ENCODE measurements around the gene SLC25A18. TPM values are rescaled to one million over a fixed set of nuclear protein-coding genes. Genes with fewer than 3 reads are reported as not detected.
"Not testable (repeated sequence)": the region's sequence is repeated elsewhere in the genome, so short reads cannot be mapped to it uniquely, and the experiment has no call there.

Gene SLC25A18
- total RNA-seq, 4 donors from 2014 or later, result 1.9 to 8.3 (median 5.5) TPM; not detected in 1

DNA sequence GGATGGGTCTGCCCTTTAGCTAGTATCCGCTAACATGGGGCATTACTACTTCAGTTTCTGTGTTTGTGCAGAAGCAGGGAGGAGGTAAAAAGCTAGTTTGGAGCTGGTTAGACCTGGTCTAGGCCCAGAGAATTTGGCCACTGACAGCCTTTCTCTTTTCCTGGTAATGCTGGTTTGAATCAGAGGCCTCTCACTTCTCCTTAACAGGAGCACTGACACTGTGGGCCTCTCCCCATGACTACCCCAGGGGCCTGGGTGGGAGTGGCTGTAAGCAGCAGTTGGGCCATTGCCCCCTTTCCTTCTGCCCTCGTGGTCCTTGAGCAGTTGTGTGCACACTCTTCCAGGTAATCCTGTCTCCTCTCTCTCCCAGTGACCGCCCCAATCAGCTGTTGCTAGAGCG is 8.5 kb upstream of the SLC25A18 start:
- no peak overlapping the region for H3K4me3 ChIP-seq
- H3K27me3 ChIP-seq, result no peaks in the 10 kb centered on the region
- TF ChIP-seq POLR2A (IDR thresholded peaks at IDR 0.05), result no peak
- no peak for TF ChIP-seq CTCF (IDR thresholded peaks at IDR 0.05)
- H3K9me3 ChIP-seq, result no peaks in the 10 kb centered on the region
- no peaks in the 10 kb centered on the region for H3K36me3 ChIP-seq
- no peaks in the 10 kb centered on the region for H3K4me1 ChIP-seq
- no peak for DNase-seq
- no peak overlapping the region for H3K27ac ChIP-seq

DNA sequence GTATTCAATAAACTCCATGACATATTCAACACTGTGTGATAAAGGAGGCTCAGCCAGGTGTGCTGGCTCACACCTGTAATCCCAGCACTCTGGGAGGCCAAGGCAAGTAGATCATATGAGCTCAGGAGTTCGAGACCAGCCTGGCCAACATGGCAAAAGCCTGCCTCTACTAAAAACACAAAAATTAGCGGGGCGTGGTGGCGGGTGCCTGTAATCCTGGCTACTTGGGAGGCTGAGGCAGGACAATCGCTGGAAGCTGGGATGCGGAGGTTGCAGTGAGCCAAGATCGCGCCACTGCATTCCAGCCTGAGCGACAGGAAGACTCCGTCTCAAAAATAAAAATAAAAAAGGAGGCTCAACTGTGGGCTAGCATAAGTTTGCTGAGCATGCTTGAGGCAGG is 4.1 kb upstream of the SLC25A18 start:
- H3K27ac ChIP-seq, result no peak overlapping the region
- no peak overlapping the region for H3K4me3 ChIP-seq
- no peaks in the 10 kb centered on the region for H3K36me3 ChIP-seq
- H3K9me3 ChIP-seq, result no peaks in the 10 kb centered on the region
- TF ChIP-seq POLR2A (IDR thresholded peaks at IDR 0.05) (no peak), CTCF (IDR thresholded peaks at IDR 0.05) (no peak)
- peaks cover 0 to 7% (median 0%) of the 10 kb centered on the region in 4 donors for H3K4me1 ChIP-seq
- no peaks in the 10 kb centered on the region for H3K27me3 ChIP-seq
- DNase-seq, result no peak

DNA sequence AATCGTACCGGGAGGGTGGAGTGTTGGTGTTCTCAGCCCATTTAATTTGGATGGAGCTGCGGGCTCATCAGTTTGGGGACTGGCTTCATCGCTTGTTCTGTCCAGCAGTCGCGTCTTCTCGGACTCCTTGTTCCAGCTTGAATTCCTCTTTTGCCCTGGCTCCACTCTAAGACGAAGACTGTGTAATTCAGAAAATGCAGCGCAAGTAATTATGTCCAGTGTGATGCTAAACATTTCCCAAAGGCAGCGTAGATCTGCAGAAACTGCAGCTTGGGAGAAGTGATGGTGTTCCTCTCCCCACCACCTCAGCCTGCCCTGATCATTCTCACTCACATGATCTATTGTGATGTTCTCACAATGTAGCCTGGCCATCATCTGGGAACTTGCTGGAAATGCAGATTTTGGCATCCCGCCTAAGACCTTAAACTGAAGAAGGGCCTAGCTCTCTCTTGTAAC is 666 bp downstream of the SLC25A18 start:
- Histone ChIP-seq H3K9me3 (no peaks in the 10 kb centered on the region), H3K27ac (peak overlapping the region; percentile 5 to 78 (median 62)), H3K36me3 (no peaks in the 10 kb centered on the region), H3K27me3 (no peaks in the 10 kb centered on the region), H3K4me1 (peaks cover 0 to 7% (median 0%) of the 10 kb centered on the region in 4 donors), H3K4me3 (peak overlapping the region in 1 of 4 donors; percentile 8)
- TF ChIP-seq POLR2A (IDR thresholded peaks at IDR 0.05) (no peak), CTCF (IDR thresholded peaks at IDR 0.05) (no peak)
- DNase-seq, result no peak

DNA sequence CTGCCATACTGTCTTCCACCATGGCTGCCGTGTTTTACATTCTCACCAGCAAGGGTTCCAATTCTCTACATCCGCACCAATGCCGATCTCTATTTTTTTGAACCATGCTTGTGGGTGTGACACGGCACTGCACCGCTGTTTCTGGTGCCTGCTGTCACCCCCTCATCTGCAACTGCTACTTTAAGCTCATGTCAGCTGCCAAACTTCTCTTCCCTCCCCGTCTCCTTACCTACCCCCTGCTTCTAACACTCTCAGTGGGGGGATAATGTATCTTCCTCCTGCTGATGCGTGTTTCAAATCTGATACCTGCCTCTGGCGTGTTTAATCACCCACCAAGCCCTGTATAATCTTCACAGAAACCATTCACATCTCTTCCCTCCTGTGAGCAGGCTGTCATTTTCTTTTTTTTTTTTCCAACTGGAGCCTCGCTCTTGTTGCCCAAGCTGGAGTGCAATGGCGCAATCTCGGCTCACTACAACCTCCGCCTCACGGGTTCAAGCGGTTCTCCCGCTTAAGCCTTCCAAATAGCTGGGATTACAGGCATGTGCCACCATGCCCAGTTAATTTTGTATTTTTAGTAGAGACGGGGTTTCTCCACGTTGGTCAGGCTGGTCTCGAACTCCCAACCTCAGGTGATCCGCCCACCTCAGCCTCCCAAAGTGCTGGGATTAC is 2.9 kb downstream of the SLC25A18 start:
- not testable (repeated sequence) for DNase-seq, H3K27me3 ChIP-seq, H3K9me3 ChIP-seq, H3K27ac ChIP-seq, H3K4me3 ChIP-seq, H3K36me3 ChIP-seq
- H3K4me1 ChIP-seq, result peaks cover 0 to 22% (median 0%) of the 10 kb centered on the region in 4 donors

GRCh38 chr22:17566776-17567175 is 3.5 kb downstream of the SLC25A18 start:
- no peaks in the 10 kb centered on the region for H3K36me3 ChIP-seq
- H3K4me1 ChIP-seq, result peaks cover 0 to 22% (median 0%) of the 10 kb centered on the region in 4 donors
- H3K27ac ChIP-seq, result no peak overlapping the region
- no peaks in the 10 kb centered on the region for H3K27me3 ChIP-seq
- no peak overlapping the region for H3K4me3 ChIP-seq
- no peaks in the 10 kb centered on the region for H3K9me3 ChIP-seq
- DNase-seq, result no peak
- TF ChIP-seq CTCF (IDR thresholded peaks at IDR 0.05) (no peak), POLR2A (IDR thresholded peaks at IDR 0.05) (no peak)

DNA sequence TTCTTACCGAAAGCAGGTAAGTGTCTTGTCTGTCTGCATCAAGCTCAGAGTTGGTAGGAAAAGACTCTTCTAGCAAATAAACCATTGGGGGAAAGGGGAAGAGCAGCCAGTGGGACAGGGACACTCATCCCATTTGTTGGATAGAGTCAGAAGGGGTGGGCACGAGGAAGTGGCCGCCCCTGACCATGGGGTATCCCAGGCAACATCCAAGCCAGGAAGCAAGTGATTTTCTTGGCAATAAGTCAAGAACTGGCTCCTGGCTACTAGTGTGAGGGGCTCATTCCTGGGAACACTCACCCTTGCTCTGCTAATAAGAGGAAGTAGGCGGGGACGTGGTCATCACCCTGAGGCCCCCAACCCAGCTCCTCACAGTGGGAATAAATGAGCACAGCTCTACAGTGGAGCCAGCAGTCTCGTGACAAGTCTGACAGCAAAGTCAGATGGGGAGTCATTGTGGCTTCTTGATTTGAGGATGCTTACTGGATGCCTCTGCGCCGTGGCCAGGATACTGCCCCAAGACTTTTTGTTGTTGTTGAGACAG is 6.7 kb downstream of the SLC25A18 start:
- Histone ChIP-seq H3K27me3 (no peaks in the 10 kb centered on the region), H3K27ac (peak overlapping the region; percentile 60 to 87 (median 74)), H3K4me3 (peak overlapping the region in 1 of 4 donors; percentile 39), H3K4me1 (peaks cover 0 to 14% (median 0%) of the 10 kb centered on the region in 4 donors), H3K9me3 (no peaks in the 10 kb centered on the region), H3K36me3 (no peaks in the 10 kb centered on the region)
- peak in 1 of 3 donors; percentile 53 for DNase-seq
- TF ChIP-seq POLR2A (IDR thresholded peaks at IDR 0.05), result no peak
- TF ChIP-seq CTCF (IDR thresholded peaks at IDR 0.05), result no peak

All from Peyer's patch (tissue), 4 donors.